VCaP (cell line): ENCODE data around the gene SAC3D1.

ENCODE experiments used
- H3K27ac ChIP-seq: fragments of 450-650 bp; 2 replicates; pipeline ENCODE4 v1.5.1; 2017
- CTCF ChIP-seq: fragments of 450-650 bp; conservative IDR thresholded peaks from 2 replicates; pipeline ENCODE4 v1.5.1; 2017; ENCODE audit warnings: mild to moderate bottlenecking, moderate library complexity

The SAC3D1 gene

GRCh38 chr11:65063532-65063931, 22.5 kb downstream of the SAC3D1 start:
- TF ChIP-seq CTCF, result no peak
- no peak overlapping the region for H3K27ac ChIP-seq

- no peak overlapping the region for H3K27ac ChIP-seq
- TF ChIP-seq CTCF, result no peak
These were observed 23.8 kb downstream of the SAC3D1 start for GRCh38 chr11:65064847-65065240.

GRCh38 chr11:65065851-65066250, 24.8 kb downstream of the SAC3D1 start:
- TF ChIP-seq CTCF, result no peak
- no peak overlapping the region for H3K27ac ChIP-seq

DNA sequence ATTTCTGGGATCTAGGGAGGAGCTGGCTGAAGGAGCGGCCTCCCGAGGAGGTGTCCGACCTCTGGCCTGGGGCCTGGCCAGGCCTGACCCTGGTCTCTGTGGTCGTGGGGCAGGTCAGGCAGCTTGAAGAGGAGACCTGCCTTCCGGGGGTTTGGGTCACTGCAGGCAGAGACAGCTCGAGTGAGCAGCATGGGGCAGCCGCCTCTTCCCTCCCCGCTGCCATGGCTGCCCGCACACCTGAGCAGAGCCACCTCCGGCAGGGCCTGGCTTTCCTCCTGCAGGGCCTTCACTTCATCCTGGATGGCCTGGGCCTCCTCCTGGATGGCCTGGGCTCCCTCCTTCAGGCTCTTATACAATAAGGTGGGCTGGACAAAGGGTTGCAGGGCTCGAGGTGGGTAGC, 25.3 kb downstream of the SAC3D1 start:
- H3K27ac ChIP-seq, result no peak overlapping the region
- no peak for TF ChIP-seq CTCF

- no peak overlapping the region for H3K27ac ChIP-seq
- no peak for TF ChIP-seq CTCF
These were observed 25.8 kb downstream of the SAC3D1 start for GRCh38 chr11:65066805-65067291.

GRCh38 chr11:65067446-65067845, 26.4 kb downstream of the SAC3D1 start:
- no peak for TF ChIP-seq CTCF
- no peak overlapping the region for H3K27ac ChIP-seq

DNA sequence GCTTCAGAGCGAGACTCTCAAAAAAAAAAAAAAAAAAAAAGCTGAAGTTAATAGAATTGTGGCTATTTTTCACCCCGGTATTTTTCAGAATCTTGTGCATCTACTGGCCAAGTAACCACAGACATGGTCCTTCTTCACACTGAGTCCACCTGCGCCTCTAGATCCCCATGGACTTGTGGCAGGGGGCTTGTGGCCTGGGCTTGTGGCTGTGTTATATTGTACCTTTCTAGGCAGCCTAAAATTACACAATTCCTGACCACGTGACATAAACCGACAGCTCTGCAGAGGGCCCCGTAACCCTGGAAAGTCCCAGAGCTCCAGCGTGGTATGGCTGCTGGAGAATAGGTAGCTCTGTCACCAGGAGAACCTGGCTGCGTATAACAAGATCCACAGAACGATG, 28.2 kb downstream of the SAC3D1 start:
- TF ChIP-seq CTCF, result no peak

More for the DNA sequence above, 28.2 kb downstream of the SAC3D1 start:
- H3K27ac ChIP-seq, result no peak overlapping the region
